Measurements from ENCODE around the gene PLOD1. TPM values are rescaled to one million over a fixed set of nuclear protein-coding genes. Genes with fewer than 3 reads are reported as not detected.
A peak's percentile ranks its signal among the peaks of the same experiment; 100 is the strongest.
"Not testable (repeated sequence)": the region's sequence is repeated elsewhere in the genome, so short reads cannot be mapped to it uniquely, and the experiment has no call there.

PLOD1 gene
- total and polyA plus RNA-seq, 2 donors (not counting 1 experiment from before 2014, with no cell fraction given) = 210 to 278 TPM

GRCh38 chr1:11930571-11931445 is 3.7 kb upstream of the PLOD1 start:
- peak overlapping the region; percentile 36 for H2AFZ ChIP-seq (ENCODE audit: low read length)
- no peak overlapping the region for H3K4me2 ChIP-seq (ENCODE audit: extremely low read depth, insufficient read depth, low read length)
- no peaks in the 10 kb centered on the region for H3K9me3 ChIP-seq (ENCODE audit: control insufficient read depth, insufficient read depth, low read depth, low read length)
- no peaks in the 10 kb centered on the region for H4K20me1 ChIP-seq (ENCODE audit: control insufficient read depth, extremely low read depth, insufficient read depth, low read length)
- TF ChIP-seq EZH2 (IDR thresholded peaks at IDR 0.05; ENCODE audit: low read length, missing control alignments) = no peak
- TF ChIP-seq, protein P1, sequence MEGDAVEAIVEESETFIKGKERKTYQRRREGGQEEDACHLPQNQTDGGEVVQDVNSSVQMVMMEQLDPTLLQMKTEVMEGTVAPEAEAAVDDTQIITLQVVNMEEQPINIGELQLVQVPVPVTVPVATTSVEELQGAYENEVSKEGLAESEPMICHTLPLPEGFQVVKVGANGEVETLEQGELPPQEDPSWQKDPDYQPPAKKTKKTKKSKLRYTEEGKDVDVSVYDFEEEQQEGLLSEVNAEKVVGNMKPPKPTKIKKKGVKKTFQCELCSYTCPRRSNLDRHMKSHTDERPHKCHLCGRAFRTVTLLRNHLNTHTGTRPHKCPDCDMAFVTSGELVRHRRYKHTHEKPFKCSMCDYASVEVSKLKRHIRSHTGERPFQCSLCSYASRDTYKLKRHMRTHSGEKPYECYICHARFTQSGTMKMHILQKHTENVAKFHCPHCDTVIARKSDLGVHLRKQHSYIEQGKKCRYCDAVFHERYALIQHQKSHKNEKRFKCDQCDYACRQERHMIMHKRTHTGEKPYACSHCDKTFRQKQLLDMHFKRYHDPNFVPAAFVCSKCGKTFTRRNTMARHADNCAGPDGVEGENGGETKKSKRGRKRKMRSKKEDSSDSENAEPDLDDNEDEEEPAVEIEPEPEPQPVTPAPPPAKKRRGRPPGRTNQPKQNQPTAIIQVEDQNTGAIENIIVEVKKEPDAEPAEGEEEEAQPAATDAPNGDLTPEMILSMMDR (conservative IDR thresholded peaks at IDR 0.05 in 1 of 2, IDR thresholded peaks at IDR 0.05 in 1 of 2; ENCODE audit: low read depth in 1 of 2, low read length in 2 of 2) = no peak
- peaks cover 9% of the 10 kb centered on the region for H3K79me2 ChIP-seq (ENCODE audit: control insufficient read depth, insufficient read depth, low read length)
- no peaks in the 10 kb centered on the region for H3K36me3 ChIP-seq (ENCODE audit: control insufficient read depth, insufficient read depth, low read length)
- peak; percentile 32 to 63 for DNase-seq (ENCODE audit: low read depth in 2 of 2)
- no peak overlapping the region for H3K4me3 ChIP-seq (replicated peaks in 1 of 4; ENCODE audit: control extremely low read depth in 1 of 4, insufficient read depth in 1 of 4, low read depth in 3 of 4, low read length in 4 of 4)
- H3K27me3 ChIP-seq (ENCODE audit: control insufficient read depth, insufficient read depth, low read length) = no peaks in the 10 kb centered on the region
- no peak overlapping the region for H3K9ac ChIP-seq (ENCODE audit: insufficient read depth, low read length)
- peaks cover 16% of the 10 kb centered on the region for H3K4me1 ChIP-seq (ENCODE audit: control insufficient read depth, extremely low read depth, insufficient read depth, low read length)
- peak overlapping the region; percentile 39 for H3K27ac ChIP-seq (ENCODE audit: insufficient read depth, low read length)

DNA sequence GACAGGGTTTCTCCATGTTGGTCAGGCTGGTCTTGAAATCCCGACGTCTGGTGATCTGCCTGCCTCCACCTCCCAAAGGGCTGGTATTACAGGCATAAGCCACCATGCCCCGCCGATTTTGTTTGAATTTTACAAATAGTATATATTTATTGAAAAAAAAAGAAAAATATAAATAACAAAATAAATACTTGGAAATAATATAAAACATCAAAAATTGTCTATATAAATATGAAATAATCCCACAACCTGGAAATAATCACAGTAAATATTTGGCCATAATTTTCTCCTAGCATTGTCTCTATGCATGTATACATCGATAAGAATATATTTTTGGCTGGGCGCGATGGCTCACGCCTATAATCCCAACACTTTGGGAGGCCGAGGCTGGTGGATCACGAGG is 2.7 kb upstream of the PLOD1 start:
- H3K9ac ChIP-seq (ENCODE audit: insufficient read depth, low read length) = no peak overlapping the region
- no peaks in the 10 kb centered on the region for H3K9me3 ChIP-seq (ENCODE audit: control insufficient read depth, insufficient read depth, low read depth, low read length)
- H3K4me3 ChIP-seq (replicated peaks in 1 of 4; ENCODE audit: control extremely low read depth in 1 of 4, insufficient read depth in 1 of 4, low read depth in 3 of 4, low read length in 4 of 4) = no peak overlapping the region
- DNase-seq (ENCODE audit: low read depth in 2 of 2) = no peak
- no peaks in the 10 kb centered on the region for H4K20me1 ChIP-seq (ENCODE audit: control insufficient read depth, extremely low read depth, insufficient read depth, low read length)
- H3K27ac ChIP-seq (ENCODE audit: insufficient read depth, low read length) = no peak overlapping the region
- TF ChIP-seq EZH2 (IDR thresholded peaks at IDR 0.05; ENCODE audit: low read length, missing control alignments) = no peak
- TF ChIP-seq, protein P1 (conservative IDR thresholded peaks at IDR 0.05 in 1 of 2, IDR thresholded peaks at IDR 0.05 in 1 of 2; ENCODE audit: low read depth in 1 of 2, low read length in 2 of 2) = no peak
- peaks cover 13% of the 10 kb centered on the region for H3K79me2 ChIP-seq (ENCODE audit: control insufficient read depth, insufficient read depth, low read length)
- H3K36me3 ChIP-seq (ENCODE audit: control insufficient read depth, insufficient read depth, low read length) = no peaks in the 10 kb centered on the region
- H3K4me2 ChIP-seq (ENCODE audit: extremely low read depth, insufficient read depth, low read length) = no peak overlapping the region
- no peaks in the 10 kb centered on the region for H3K27me3 ChIP-seq (ENCODE audit: control insufficient read depth, insufficient read depth, low read length)
- H3K4me1 ChIP-seq (ENCODE audit: control insufficient read depth, extremely low read depth, insufficient read depth, low read length) = peaks cover 16% of the 10 kb centered on the region
- no peak overlapping the region for H2AFZ ChIP-seq (ENCODE audit: low read length)

- H3K36me3 ChIP-seq (ENCODE audit: control insufficient read depth, insufficient read depth, low read length) = peaks cover 2% of the 10 kb centered on the region
- H3K27me3 ChIP-seq (ENCODE audit: control insufficient read depth, insufficient read depth, low read length) = no peaks in the 10 kb centered on the region
- H4K20me1 ChIP-seq (ENCODE audit: control insufficient read depth, extremely low read depth, insufficient read depth, low read length) = no peaks in the 10 kb centered on the region
- peaks cover 20% of the 10 kb centered on the region for H3K79me2 ChIP-seq (ENCODE audit: control insufficient read depth, insufficient read depth, low read length)
- H3K9me3 ChIP-seq (ENCODE audit: control insufficient read depth, insufficient read depth, low read depth, low read length) = no peaks in the 10 kb centered on the region
- peak overlapping the region; percentile 64 for H3K27ac ChIP-seq (ENCODE audit: insufficient read depth, low read length)
- TF ChIP-seq EZH2 (IDR thresholded peaks at IDR 0.05; ENCODE audit: low read length, missing control alignments) = no peak
- TF ChIP-seq, protein P1 (conservative IDR thresholded peaks at IDR 0.05 in 1 of 2, IDR thresholded peaks at IDR 0.05 in 1 of 2; ENCODE audit: low read depth in 1 of 2, low read length in 2 of 2) = no peak
- H3K4me1 ChIP-seq (ENCODE audit: control insufficient read depth, extremely low read depth, insufficient read depth, low read length) = peaks cover 14% of the 10 kb centered on the region
- H3K4me3 ChIP-seq (replicated peaks in 1 of 4; ENCODE audit: control extremely low read depth in 1 of 4, insufficient read depth in 1 of 4, low read depth in 3 of 4, low read length in 4 of 4) = peak overlapping the region; percentile 73 to 93 (median 85)
- no peak for DNase-seq (ENCODE audit: low read depth in 2 of 2)
- H3K4me2 ChIP-seq (ENCODE audit: extremely low read depth, insufficient read depth, low read length) = peak overlapping the region; percentile 26
- peak overlapping the region; percentile 75 for H3K9ac ChIP-seq (ENCODE audit: insufficient read depth, low read length)
- H2AFZ ChIP-seq (ENCODE audit: low read length) = peak overlapping the region; percentile 49
Observed at GRCh38 chr1:11935057-11935412, 518 bp downstream of the PLOD1 start.

DNA sequence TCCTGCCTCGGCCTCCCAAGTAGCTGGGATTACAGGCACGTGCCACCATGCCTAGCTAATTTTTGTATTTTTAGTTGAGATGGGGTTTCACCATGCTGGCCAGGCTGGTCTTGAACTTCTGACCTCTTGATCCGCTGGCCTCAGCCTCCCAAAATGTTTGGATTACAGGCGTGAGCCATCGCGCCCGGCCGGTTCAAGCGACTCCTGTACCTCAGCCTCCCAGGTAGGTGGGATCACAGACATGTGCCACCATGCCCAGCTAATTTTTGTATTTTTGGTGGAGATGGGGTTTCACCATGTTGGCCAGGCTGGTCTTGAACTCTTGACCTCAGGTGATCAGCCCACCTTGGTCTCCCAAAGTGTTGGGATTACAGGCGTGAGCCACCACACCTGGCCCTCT is 1.2 kb downstream of the PLOD1 start:
- H3K9ac ChIP-seq (ENCODE audit: insufficient read depth, low read length); H3K27ac ChIP-seq (ENCODE audit: insufficient read depth, low read length); H3K36me3 ChIP-seq (ENCODE audit: control insufficient read depth, insufficient read depth, low read length); H3K9me3 ChIP-seq (ENCODE audit: control insufficient read depth, insufficient read depth, low read depth, low read length); DNase-seq (ENCODE audit: low read depth in 2 of 2); H3K4me1 ChIP-seq (ENCODE audit: control insufficient read depth, extremely low read depth, insufficient read depth, low read length); H3K27me3 ChIP-seq (ENCODE audit: control insufficient read depth, insufficient read depth, low read length); H4K20me1 ChIP-seq (ENCODE audit: control insufficient read depth, extremely low read depth, insufficient read depth, low read length); H3K4me2 ChIP-seq (ENCODE audit: extremely low read depth, insufficient read depth, low read length); H2AFZ ChIP-seq (ENCODE audit: low read length): not testable (repeated sequence)
- Histone ChIP-seq H3K79me2 (ENCODE audit: control insufficient read depth, insufficient read depth, low read length) (peaks cover 22% of the 10 kb centered on the region), H3K4me3 (replicated peaks in 1 of 4; ENCODE audit: control extremely low read depth in 1 of 4, insufficient read depth in 1 of 4, low read depth in 3 of 4, low read length in 4 of 4) (peak overlapping the region in 1 of 4 experiments; percentile 73)
